Measurements from ENCODE around the gene ROS1.

GRCh38 chr6:117326396-117326795 is 99.3 kb downstream of the ROS1 start:
- TF ChIP-seq POLR2A (IDR thresholded peaks at IDR 0.05) = no peak
- TF ChIP-seq CTCF (IDR thresholded peaks at IDR 0.05 in 4 of 5, conservative IDR thresholded peaks at IDR 0.05 in 1 of 5) = no peak

All from gastrocnemius medialis (tissue), 4 donors.